ENCODE results near the gene C11orf52.

Gene C11orf52

GRCh38 chr11:111918390-111919256 is at the start of gene C11orf52:
Gene C11orf52 (plus strand): TSS chr11:111918913. CDS start chr11:111918973, 60 bp downstream.
- DNase-seq (ENCODE audit: low read depth): peak; percentile 97
- TF ChIP-seq CTCF (IDR thresholded peaks at IDR 0.05; ENCODE audit: control insufficient read depth, extremely low read depth, insufficient read depth): no peak
- H3K4me3 ChIP-seq (ENCODE audit: low read depth, low read length): peak within 1 kb of the TSS; percentile 52

GRCh38 chr11:111870113-111870512 is 48.6 kb upstream of the C11orf52 start:
- H3K4me3 ChIP-seq (ENCODE audit: low read depth, low read length): peak overlapping the region; percentile 82
- no peak for DNase-seq (ENCODE audit: low read depth)
- no peak for TF ChIP-seq CTCF (IDR thresholded peaks at IDR 0.05; ENCODE audit: control insufficient read depth, extremely low read depth, insufficient read depth)

- peak overlapping the region; percentile 82 for H3K4me3 ChIP-seq (ENCODE audit: low read depth, low read length)
- TF ChIP-seq CTCF (IDR thresholded peaks at IDR 0.05; ENCODE audit: control insufficient read depth, extremely low read depth, insufficient read depth): no peak
- no peak for DNase-seq (ENCODE audit: low read depth)
These were observed 48.2 kb upstream of the C11orf52 start for GRCh38 chr11:111870522-111870885.

GRCh38 chr11:111870886-111871692 is 47.6 kb upstream of the C11orf52 start, which contains the start of gene ALG9:
Gene ALG9 (minus strand): TSS chr11:111871581. CDS start chr11:111871482, 99 bp downstream.
- peak within 1 kb of the TSS; percentile 82 for H3K4me3 ChIP-seq (ENCODE audit: low read depth, low read length)
- 0 out of 2 replicates have a peak, but pooled peaks have one; percentile 19 for TF ChIP-seq CTCF (IDR thresholded peaks at IDR 0.05; ENCODE audit: control insufficient read depth, extremely low read depth, insufficient read depth)
- peak; percentile 53 for DNase-seq (ENCODE audit: low read depth)

GRCh38 chr11:111871693-111872161 is 47.0 kb upstream of the C11orf52 start:
- no peak for DNase-seq (ENCODE audit: low read depth)
- peak overlapping the region; percentile 82 for H3K4me3 ChIP-seq (ENCODE audit: low read depth, low read length)
- no peak for TF ChIP-seq CTCF (IDR thresholded peaks at IDR 0.05; ENCODE audit: control insufficient read depth, extremely low read depth, insufficient read depth)

- peak; percentile 35 for TF ChIP-seq CTCF (IDR thresholded peaks at IDR 0.05; ENCODE audit: control insufficient read depth, extremely low read depth, insufficient read depth)
- DNase-seq (ENCODE audit: low read depth): peak; percentile 23
- peak overlapping the region; percentile 75 for H3K4me3 ChIP-seq (ENCODE audit: low read depth, low read length)
These were observed 40.3 kb upstream of the C11orf52 start for GRCh38 chr11:111878385-111878848.
